Smooth muscle cell (in vitro differentiated cells): Measurements from ENCODE around the gene ARCN1. TPM values are rescaled to one million over a fixed set of nuclear protein-coding genes. Genes with fewer than 3 reads are reported as not detected.

Experiments used
- DNase-seq: peaks from one replicate; lab custom pipeline; 2025; ENCODE audit not compliant: unreplicated experiment; lab: John Stamatoyannopoulos, UW
- H2AFZ ChIP-seq: fragments of 200-600 bp; sonication (generic); 2 replicates; pipeline ENCODE4 v1.6.0; 2016; ENCODE audit warnings: antibody characterized with exemption, low read depth, mild to moderate bottlenecking
- H3F3A ChIP-seq: fragments of 200-600 bp; sonication (generic); 2 replicates; pipeline ENCODE4 v1.6.0; 2017; ENCODE audit warnings: antibody characterized with exemption, low read depth
- H3K27ac ChIP-seq: fragments of 200-600 bp; sonication (generic); 2 replicates; pipeline ENCODE4 v1.5.1; 2016; ENCODE audit warnings: low read depth, mild to moderate bottlenecking
- H3K27me3 ChIP-seq: fragments of 200-600 bp; sonication (generic); 2 replicates; pipeline ENCODE4 v1.6.1; 2016; ENCODE audit warnings: low read depth, mild to moderate bottlenecking
- H3K36me3 ChIP-seq: fragments of 200-600 bp; sonication (generic); 2 replicates; pipeline ENCODE4 v1.5.1; 2016; ENCODE audit warnings: low read depth
- H3K4me1 ChIP-seq: fragments of 200-600 bp; sonication (generic); 2 replicates; pipeline ENCODE4 v1.5.1; 2016; ENCODE audit warnings: low read depth
- H3K4me2 ChIP-seq: fragments of 200-600 bp; sonication (generic); 2 replicates; pipeline ENCODE4 v1.6.0; 2016; ENCODE audit warnings: mild to moderate bottlenecking
- H3K4me3 ChIP-seq: fragments of 200-600 bp; sonication (generic); 2 replicates; pipeline ENCODE4 v1.5.1; 2016; ENCODE audit warnings: mild to moderate bottlenecking
- H3K79me2 ChIP-seq: fragments of 200-600 bp; sonication (generic); 2 replicates; pipeline ENCODE4 v1.6.0; 2016; ENCODE audit warnings: low read depth, mild to moderate bottlenecking
- H3K9ac ChIP-seq: fragments of 200-600 bp; sonication (generic); 2 replicates; pipeline ENCODE4 v1.6.0; 2016; ENCODE audit warnings: low read depth
- H3K9me3 ChIP-seq: fragments of 200-600 bp; sonication (generic); replicated peaks from 2 replicates; pipeline ENCODE4 v1.5.1; 2016; ENCODE audit warnings: low read depth
- H4K20me1 ChIP-seq: fragments of 200-600 bp; sonication (generic); 2 replicates; pipeline ENCODE4 v1.6.0; 2016; ENCODE audit warnings: low read depth
- CTCF ChIP-seq: fragments of 200-600 bp; sonication (generic); IDR thresholded peaks from 2 replicates; pipeline ENCODE4 v1.5.1; 2017; ENCODE audit warnings: borderline replicate concordance, mild to moderate bottlenecking, antibody characterized with exemption; ENCODE audit not compliant: insufficient read depth, poor library complexity, severe bottlenecking
- WGBS: methylation state at CpG from one replicate; pipeline ENCODE4 v1.1.7; 2016; ENCODE audit warnings: low lambda C conversion rate; 5-methylcytosine and 5-hydroxymethylcytosine counted together
- polyA plus RNA-seq: library from polyadenylated mRNA; unstranded; fragments of >200 nt; fragmentation: Nextera tagmentation; extraction: Ambion mirVana; gene quantifications from 2 replicates; pipeline ENCODE4 v1.2.1, GENCODE V29; 2016
- total RNA-seq: library from RNA; depleted of rRNA; stranded (reverse); fragments of >200 nt; gene quantifications from 2 replicates; pipeline ENCODE4 v1.2.3, GENCODE V29; 2014

ARCN1 gene
- total and polyA plus RNA-seq, 2 experiments from 2014 or later, result 285 to 314 TPM

- Histone ChIP-seq H3K4me1 (peaks cover 2% of the 10 kb centered on the region), H3K27me3 (no peaks in the 10 kb centered on the region), H3K4me3 (no peak overlapping the region), H4K20me1 (no peaks in the 10 kb centered on the region), H3K4me2 (no peak overlapping the region), H3K27ac (no peak overlapping the region), H3K36me3 (peaks cover 17% of the 10 kb centered on the region), H2AFZ (no peak overlapping the region), H3K79me2 (no peaks in the 10 kb centered on the region), H3K9me3 (no peaks in the 10 kb centered on the region), H3F3A (peaks cover 6% of the 10 kb centered on the region), H3K9ac (no peak overlapping the region)
- no peak for TF ChIP-seq CTCF
- 95% methylated on average over 6 of the region's 6 CpGs for WGBS
- no peak for DNase-seq
Measured at GRCh38 chr11:118524757-118525470, 47.3 kb upstream of the ARCN1 start.

- Histone ChIP-seq H4K20me1 (no peaks in the 10 kb centered on the region), H3K27me3 (no peaks in the 10 kb centered on the region), H3K79me2 (no peaks in the 10 kb centered on the region), H2AFZ (no peak overlapping the region), H3K36me3 (peaks cover 2% of the 10 kb centered on the region), H3K4me3 (no peak overlapping the region), H3K27ac (no peak overlapping the region), H3K4me2 (no peak overlapping the region), H3K9ac (no peak overlapping the region), H3K9me3 (no peaks in the 10 kb centered on the region), H3F3A (peaks cover 6% of the 10 kb centered on the region), H3K4me1 (peaks cover 7% of the 10 kb centered on the region)
- no peak for DNase-seq
- no peak for TF ChIP-seq CTCF
- 95% methylated on average over 2 of the region's 2 CpGs for WGBS
Measured at GRCh38 chr11:118526688-118527087, 45.5 kb upstream of the ARCN1 start.

GRCh38 chr11:118527109-118527508 is 45.1 kb upstream of the ARCN1 start, which contains the start of gene TTC36:
Gene TTC36 (plus strand): TSS chr11:118527474. CDS start chr11:118527495, 21 bp downstream.
- H3F3A ChIP-seq, result peaks cover 6% of the 10 kb centered on the region
- TF ChIP-seq CTCF, result no peak
- H3K4me2 ChIP-seq, result no peak within 1 kb of the TSS
- H3K36me3 ChIP-seq, result no peaks in the 10 kb centered on the region
- no peak within 1 kb of the TSS for H3K9ac ChIP-seq
- H3K27me3 ChIP-seq, result no peaks in the 10 kb centered on the region
- H3K79me2 ChIP-seq, result no peaks in the 10 kb centered on the region
- no peaks in the 10 kb centered on the region for H4K20me1 ChIP-seq
- H3K4me3 ChIP-seq, result no peak within 1 kb of the TSS
- 82% methylated on average over 3 of the region's 3 CpGs for whole genome bisulfite sequencing
- no peaks in the 10 kb centered on the region for H3K9me3 ChIP-seq
- no peak within 1 kb of the TSS for H3K27ac ChIP-seq
- no peak within 1 kb of the TSS for H2AFZ ChIP-seq
- DNase-seq, result no peak
- peaks cover 7% of the 10 kb centered on the region for H3K4me1 ChIP-seq

- no peak for TF ChIP-seq CTCF
- DNase-seq, result no peak
- peaks cover 7% of the 10 kb centered on the region for H3K4me1 ChIP-seq
- H3K9me3 ChIP-seq, result no peaks in the 10 kb centered on the region
- H3K79me2 ChIP-seq, result no peaks in the 10 kb centered on the region
- H3K4me3 ChIP-seq, result no peak overlapping the region
- no peak overlapping the region for H2AFZ ChIP-seq
- 98% methylated on average over 6 of the region's 6 CpGs for WGBS
- no peaks in the 10 kb centered on the region for H3K27me3 ChIP-seq
- no peaks in the 10 kb centered on the region for H4K20me1 ChIP-seq
- no peaks in the 10 kb centered on the region for H3F3A ChIP-seq
- H3K9ac ChIP-seq, result no peak overlapping the region
- no peak overlapping the region for H3K27ac ChIP-seq
- H3K36me3 ChIP-seq, result no peaks in the 10 kb centered on the region
- H3K4me2 ChIP-seq, result no peak overlapping the region
Measured at GRCh38 chr11:118528511-118528910, 43.7 kb upstream of the ARCN1 start.
